NCI-H2107 treated with DMSO at 0.1 percent for 48 hours (cell line): ENCODE measurements around the gene OR2Y1.
"Not testable (repeated sequence)": the region's sequence is repeated elsewhere in the genome, so short reads cannot be mapped to it uniquely, and the experiment has no call there.

Experiments used
- DNase-seq: peaks from one replicate; lab custom pipeline; 2025; ENCODE audit not compliant: unreplicated experiment; lab: John Stamatoyannopoulos, UW

OR2Y1 gene

GRCh38 chr5:180740953-180741352, 1.1 kb upstream of the OR2Y1 start:
- DNase-seq = not testable (repeated sequence)

DNA sequence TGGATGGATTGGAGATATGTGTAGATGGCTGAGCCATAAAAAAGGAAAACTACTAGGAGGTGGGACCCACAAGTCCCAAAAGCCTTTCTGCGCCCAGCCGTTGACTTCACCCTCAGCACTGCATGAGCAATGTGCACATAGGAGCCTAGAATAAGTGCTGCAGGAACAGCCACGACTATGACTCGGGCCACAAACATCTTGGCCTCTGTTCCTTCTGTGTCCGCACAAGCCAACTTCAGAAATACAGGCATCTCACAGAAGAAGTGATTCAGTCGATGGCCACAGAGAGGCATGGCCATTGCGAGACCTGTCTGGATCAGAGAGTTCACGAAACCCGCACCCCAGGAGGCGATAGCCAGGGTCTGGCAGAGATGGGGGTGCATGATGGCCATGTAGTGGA, 587 bp downstream of the OR2Y1 start:
- DNase-seq = no peak

GRCh38 chr5:180736536-180736935, 3.3 kb downstream of the OR2Y1 start:
- no peak for DNase-seq

DNA sequence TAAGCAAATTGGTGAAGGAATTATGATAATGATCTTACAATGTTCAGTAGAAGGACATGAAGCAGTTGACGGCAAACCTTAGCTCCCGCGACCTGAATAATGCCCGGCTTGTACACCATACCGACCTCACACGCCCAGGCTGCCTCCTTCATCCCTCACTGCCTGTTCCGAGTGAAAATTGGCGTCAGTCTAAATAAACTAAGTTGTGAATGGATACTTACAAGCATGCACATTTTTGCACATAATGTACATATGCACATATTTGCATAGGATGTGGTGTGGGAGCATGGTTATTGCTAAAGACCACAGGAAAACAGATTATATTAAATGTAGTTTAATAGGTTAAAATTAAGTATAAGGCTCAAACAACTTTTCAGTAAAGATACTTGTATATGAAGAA, 14.9 kb downstream of the OR2Y1 start:
- DNase-seq = no peak

- DNase-seq = no peak
Measured at GRCh38 chr5:180723936-180724335, 15.9 kb downstream of the OR2Y1 start.

DNA sequence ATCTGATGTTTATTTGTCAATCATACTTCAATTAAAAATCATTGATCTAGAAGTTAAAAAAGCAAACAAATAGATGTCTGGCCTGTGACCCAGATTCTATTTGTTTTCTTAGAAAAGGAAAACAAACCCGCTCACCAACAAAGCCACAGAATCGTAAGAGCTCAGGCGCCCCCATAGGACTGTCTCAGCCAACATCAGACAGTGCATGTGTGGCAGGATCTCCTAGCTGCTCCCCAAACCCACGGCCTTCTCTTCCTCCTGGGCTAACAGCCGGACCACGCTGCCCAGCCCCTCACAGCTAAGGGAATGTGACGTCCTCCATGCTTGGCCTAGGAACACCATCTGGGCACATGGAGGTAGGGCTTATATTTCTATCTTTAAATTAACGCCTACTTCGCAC, 19.4 kb downstream of the OR2Y1 start:
- DNase-seq = no peak

- no peak for DNase-seq
Measured at GRCh38 chr5:180719781-180720180, 20.1 kb downstream of the OR2Y1 start.

DNA sequence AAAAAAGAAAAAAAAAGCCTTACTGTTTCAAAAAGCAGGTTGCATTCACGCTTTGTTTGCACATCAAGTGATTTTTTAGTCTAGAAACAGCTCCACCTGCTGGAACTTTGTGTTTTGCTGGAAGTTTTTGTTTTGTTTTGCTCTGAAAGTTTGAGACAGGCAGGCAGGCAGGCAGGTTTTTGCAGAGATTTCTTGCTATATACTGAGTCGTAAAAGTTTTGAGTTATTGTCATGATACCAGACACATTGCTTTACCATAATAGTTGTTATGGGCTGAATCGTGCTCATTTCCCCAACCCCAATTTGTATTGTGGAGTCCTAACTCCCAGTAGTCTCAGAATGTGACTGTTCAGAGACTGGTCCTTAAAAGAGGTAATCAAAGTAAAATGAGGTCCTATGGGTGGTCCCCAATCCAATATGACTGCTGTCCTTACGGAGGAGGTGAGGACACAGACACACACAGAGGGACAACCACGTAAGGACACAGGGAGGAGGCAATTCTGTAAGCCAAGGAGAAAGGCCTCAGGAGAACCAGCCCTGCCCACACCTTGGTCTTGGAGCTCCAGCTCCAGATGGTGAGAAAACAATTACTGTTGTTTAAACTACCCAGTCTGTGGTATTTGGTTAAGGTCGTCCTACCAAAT, 20.9 kb downstream of the OR2Y1 start:
- no peak for DNase-seq

DNA sequence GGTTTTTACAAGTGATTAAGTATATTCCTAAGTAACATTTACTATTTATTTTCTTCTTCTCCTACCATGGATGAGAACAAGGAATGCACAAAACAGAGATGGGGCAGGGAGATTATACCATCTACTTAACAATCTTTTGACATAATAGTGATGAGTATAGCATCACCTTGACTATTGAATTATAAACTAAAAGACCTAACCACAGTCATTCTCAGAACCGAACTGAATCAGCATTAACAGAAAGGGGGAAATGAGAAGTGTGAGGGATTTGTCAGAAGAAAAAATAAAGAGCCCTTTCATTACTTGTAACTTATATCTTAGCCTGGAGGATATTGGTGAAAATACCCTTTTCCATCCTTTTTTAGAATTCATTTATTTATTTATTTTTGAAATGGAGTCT, 21.9 kb downstream of the OR2Y1 start:
- no peak for DNase-seq

GRCh38 chr5:180704362-180704761, 35.5 kb downstream of the OR2Y1 start:
- no peak for DNase-seq

DNA sequence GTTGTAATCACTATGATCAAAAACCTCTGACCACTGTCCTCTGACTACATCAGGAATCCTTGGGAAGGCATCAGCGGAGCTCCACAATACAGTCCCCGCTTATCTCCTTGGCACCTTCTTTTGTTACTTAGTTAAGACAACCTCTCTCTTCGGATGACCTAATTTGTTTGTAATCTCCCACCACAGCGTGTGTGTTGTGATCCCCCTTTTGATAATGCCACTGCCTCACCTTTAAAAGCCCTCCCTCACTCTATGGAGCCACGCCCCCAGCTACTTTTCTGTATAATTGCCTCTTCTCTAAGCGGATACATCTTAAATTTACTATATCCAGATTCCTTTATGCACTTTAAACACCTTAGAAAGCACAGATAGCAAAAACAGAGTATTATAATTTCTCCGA, 35.9 kb downstream of the OR2Y1 start:
- DNase-seq = no peak

DNA sequence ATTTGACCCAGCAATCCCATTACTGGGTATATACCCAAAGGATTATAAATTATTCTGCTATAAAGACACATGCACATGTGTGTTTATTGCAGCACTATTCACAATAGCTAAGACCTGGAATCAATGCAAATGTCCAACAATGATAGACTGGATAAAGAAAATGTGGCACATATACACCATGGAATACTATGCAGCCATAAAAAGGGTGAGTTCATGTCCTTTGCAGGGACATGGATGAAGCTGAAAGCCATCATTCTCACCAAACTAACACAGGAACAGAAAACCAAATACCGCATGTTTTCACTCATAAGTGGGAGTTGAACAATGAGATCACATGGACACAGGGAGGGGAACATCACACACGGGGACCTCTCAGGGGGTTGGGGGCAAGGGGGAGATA, 36.5 kb downstream of the OR2Y1 start:
- not testable (repeated sequence) for DNase-seq

DNA sequence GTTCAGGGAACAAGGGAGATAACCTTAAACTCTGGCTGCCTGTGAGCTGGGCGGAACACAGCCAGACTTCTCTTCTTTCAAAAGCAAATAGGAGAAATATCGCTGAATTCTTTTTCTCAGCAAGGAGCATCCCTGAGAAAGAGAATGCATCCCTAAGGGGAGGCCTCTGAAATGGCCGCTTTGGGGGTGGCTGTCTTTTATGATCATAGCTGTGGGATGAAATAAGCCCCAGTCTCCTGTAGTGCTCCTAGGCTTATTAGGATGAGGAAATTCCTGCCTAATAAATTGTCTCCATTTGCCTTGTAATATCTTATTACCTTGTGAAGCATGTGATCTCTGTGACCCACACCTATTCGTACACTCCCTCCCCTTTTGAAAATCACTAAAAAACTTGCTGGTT, 39.4 kb downstream of the OR2Y1 start:
- not testable (repeated sequence) for DNase-seq

- no peak for DNase-seq
Measured at GRCh38 chr5:180699042-180699441, 40.8 kb downstream of the OR2Y1 start.

GRCh38 chr5:180696116-180696515, 43.7 kb downstream of the OR2Y1 start:
- no peak for DNase-seq

DNA sequence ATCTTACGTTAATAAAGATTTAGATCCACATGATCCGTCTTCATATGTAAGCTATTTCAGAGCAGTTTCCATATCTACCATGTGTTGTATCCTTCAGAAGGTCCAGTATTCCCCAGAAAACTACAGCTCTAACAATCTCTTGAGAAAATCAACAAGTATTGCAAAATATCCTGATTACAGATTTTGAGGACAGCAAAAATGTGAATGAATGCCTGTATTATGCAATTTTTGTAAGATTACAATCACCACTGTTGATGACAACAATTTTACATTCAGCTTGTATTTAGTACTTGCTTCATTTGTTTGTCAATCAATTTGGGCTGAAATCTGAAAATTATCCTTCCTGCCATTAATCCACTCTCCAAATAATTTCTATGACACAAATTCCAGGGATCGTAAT, 47.4 kb downstream of the OR2Y1 start:
- DNase-seq = no peak

DNA sequence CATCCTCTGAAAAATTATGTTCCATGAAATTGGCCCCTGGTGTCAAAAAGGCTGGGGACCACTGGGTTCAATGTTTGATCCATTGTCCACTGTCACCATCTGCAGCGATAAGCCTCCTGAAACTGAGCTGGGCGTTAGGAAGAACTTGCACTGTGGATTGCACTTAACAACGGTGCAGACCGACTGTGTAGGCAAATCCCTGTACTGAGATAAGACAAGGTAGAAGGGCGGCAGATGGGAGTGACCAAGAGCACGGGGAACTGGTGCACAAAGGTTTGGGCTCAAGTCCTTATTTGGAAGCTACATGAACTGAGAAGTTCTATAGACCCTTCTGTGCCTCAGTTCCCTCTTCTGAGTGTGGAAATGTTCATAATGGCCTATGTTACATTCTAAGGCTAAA, 48.8 kb downstream of the OR2Y1 start:
- no peak for DNase-seq

DNA sequence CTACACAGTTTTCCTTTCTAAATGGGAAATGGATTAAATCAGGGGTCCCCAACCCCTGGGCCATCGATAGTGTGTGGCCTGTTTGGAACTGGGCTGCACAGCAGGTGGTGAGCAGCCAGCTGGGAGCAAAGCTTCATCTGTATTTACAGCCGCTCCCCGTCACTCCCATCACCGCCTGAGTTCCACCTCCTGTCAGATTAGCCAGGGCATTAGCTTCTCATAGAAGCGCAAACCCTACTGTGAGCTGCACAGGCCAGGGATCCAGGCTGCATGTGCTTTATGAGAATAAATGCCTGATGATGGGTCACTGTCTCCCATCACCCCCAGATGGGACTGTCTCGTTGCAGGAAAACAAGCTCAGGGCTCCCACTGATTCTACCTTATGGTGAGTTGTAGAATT, 49.3 kb downstream of the OR2Y1 start:
- DNase-seq = no peak

GRCh38 chr5:180689775-180690174, 50.1 kb downstream of the OR2Y1 start:
- DNase-seq = no peak
